Retinal pigment epithelial cell (primary cell): ENCODE data around the gene THSD7B.

ENCODE experiments used
- DNase-seq: peaks from one replicate; pipeline ENCODE4 v3.0.0-alpha.2; 2010; ENCODE audit warnings: low read depth
- H3K4me3 ChIP-seq: 2 replicates; pipeline ENCODE4 v1.5.1; 2011; ENCODE audit warnings: mild to moderate bottlenecking, low read length, control low read depth, moderate library complexity
- TF ChIP-seq, protein P1 (sequence below): conservative IDR thresholded peaks from 2 replicates; pipeline ENCODE4 v1.5.1; 2011; ENCODE audit warnings: low read depth, low read length, control low read depth, inconsistent platforms

THSD7B gene

GRCh38 chr2:137208431-137208891 is 443.1 kb downstream of the THSD7B start:
- TF ChIP-seq, protein P1, sequence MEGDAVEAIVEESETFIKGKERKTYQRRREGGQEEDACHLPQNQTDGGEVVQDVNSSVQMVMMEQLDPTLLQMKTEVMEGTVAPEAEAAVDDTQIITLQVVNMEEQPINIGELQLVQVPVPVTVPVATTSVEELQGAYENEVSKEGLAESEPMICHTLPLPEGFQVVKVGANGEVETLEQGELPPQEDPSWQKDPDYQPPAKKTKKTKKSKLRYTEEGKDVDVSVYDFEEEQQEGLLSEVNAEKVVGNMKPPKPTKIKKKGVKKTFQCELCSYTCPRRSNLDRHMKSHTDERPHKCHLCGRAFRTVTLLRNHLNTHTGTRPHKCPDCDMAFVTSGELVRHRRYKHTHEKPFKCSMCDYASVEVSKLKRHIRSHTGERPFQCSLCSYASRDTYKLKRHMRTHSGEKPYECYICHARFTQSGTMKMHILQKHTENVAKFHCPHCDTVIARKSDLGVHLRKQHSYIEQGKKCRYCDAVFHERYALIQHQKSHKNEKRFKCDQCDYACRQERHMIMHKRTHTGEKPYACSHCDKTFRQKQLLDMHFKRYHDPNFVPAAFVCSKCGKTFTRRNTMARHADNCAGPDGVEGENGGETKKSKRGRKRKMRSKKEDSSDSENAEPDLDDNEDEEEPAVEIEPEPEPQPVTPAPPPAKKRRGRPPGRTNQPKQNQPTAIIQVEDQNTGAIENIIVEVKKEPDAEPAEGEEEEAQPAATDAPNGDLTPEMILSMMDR, result no peak
- H3K4me3 ChIP-seq, result no peak overlapping the region
- peak; percentile 85 for DNase-seq

DNA sequence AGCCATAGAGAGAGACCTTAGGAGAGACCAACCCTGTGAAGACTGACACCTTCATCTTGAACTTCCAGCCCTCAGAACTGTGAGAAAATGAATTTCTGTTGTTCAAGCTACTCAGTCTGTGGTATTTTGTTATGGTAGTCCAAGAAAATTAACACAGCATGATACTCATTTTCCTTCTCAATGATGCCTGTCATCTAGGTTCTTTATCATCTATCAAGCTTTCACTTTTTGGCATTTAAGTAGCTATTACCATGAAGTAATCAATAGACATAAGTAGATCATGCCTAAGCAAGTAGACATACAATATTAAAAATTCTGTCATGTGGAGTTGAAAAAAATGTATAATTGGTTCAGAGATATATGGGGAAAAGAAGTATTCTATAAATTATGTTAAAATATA is 444.7 kb downstream of the THSD7B start:
- TF ChIP-seq, protein P1, result no peak
- DNase-seq, result no peak
- H3K4me3 ChIP-seq, result no peak overlapping the region

DNA sequence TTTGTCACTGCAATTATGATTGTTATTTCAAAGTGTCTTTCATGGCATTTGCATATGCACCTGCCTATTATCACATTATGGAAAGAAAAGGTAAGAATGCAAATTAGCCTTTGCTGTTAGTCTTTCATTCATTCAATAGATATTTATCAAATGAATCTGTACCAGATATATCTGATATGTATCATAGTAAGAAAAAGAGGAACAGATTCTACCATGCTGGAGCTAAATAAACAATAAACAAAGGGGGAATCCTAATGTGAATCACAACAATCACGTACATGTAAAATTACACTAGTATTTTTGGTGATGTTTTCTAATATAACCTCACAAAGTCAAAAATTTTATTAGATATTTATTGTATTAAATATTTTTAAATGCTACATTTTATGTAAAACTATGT is 446.4 kb downstream of the THSD7B start:
- no peak overlapping the region for H3K4me3 ChIP-seq
- no peak for DNase-seq
- TF ChIP-seq, protein P1, result no peak

- DNase-seq, result peak; percentile 85
- H3K4me3 ChIP-seq, result no peak overlapping the region
- TF ChIP-seq, protein P1, result no peak
These were observed 455.2 kb downstream of the THSD7B start for GRCh38 chr2:137220438-137220993.

- TF ChIP-seq, protein P1, result no peak
- no peak for DNase-seq
- no peak overlapping the region for H3K4me3 ChIP-seq
These were observed 456.6 kb downstream of the THSD7B start for GRCh38 chr2:137221797-137222492.

DNA sequence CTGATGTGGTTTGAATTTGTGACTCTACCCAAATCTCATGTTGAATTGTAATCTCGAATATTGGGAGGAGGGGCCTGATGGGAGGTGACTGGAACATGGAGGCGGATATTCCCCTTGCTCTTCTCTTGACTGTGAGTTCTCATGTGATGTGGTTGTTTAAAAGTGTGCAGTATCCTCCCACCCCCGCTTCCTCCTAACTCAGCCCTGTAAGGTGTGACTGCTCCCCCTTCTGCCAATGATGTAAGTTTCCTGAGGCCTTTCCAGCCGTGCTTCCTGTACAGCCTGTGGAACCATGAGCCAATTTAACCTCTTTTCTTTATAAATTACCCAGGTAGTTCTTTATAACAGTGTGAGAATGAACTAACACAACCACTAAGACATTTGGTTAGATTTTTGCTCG is 458.4 kb downstream of the THSD7B start:
- no peak overlapping the region for H3K4me3 ChIP-seq
- DNase-seq, result no peak
- TF ChIP-seq, protein P1, result no peak

- TF ChIP-seq, protein P1, result no peak
- no peak for DNase-seq
- no peak overlapping the region for H3K4me3 ChIP-seq
These were observed 463.2 kb downstream of the THSD7B start for GRCh38 chr2:137228566-137228965.
